ENCODE results near the gene PRR19.
"Not testable (repeated sequence)": the region's sequence is repeated elsewhere in the genome, so short reads cannot be mapped to it uniquely, and the experiment has no call there.

The PRR19 gene

DNA sequence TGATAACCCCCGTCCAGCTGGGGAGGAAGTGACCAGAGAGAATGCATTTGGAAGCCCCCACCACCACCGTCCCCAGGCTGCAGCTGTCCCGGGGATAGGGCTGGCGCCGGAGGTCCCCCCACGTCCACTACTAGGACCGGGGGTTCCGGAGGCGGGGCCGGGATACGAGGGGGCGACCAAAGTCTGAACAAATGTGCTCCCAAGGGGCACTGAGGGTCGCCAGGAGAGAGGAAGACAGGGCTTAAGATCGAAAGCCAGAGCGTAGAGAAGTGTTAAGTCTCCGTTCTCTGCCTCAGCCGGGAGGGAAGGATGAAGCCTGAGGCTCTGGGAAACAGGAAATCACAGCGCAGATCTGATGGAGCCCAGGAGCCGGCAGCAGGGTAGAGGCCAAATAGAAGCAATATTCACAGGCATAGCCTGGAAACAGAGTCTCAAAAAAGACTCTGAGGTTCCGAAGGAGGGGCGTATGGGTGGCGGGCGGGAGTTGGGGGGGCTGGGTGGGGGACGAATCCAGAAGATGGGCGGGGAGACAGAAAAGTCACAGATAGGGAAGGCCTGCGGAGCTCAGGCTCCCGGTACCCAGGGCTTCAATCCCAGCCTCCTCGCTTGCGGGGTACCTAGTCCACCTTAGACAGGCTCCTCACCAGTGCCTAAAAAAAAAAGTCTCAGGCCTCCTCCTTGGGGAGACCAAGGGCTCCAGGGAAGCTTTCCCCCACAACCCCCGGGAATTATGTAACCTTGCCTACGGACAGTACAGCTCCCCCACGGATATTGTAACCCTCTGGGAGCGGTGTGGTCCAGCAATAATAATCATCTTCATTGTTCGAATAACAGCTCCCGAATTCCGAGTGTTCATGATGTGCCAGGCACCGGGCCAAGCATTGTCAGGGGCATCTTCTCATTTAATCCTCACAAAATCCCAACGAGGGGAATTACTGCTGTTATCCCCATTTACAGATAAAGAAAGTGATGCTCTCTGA is 45.9 kb upstream of the PRR19 start:
- peak overlapping the region; percentile 56 for H3K4me3 ChIP-seq (ENCODE audit: low read length)
- DNase-seq (ENCODE audit: low read depth) = peak; percentile 60
- TF ChIP-seq, protein P1, sequence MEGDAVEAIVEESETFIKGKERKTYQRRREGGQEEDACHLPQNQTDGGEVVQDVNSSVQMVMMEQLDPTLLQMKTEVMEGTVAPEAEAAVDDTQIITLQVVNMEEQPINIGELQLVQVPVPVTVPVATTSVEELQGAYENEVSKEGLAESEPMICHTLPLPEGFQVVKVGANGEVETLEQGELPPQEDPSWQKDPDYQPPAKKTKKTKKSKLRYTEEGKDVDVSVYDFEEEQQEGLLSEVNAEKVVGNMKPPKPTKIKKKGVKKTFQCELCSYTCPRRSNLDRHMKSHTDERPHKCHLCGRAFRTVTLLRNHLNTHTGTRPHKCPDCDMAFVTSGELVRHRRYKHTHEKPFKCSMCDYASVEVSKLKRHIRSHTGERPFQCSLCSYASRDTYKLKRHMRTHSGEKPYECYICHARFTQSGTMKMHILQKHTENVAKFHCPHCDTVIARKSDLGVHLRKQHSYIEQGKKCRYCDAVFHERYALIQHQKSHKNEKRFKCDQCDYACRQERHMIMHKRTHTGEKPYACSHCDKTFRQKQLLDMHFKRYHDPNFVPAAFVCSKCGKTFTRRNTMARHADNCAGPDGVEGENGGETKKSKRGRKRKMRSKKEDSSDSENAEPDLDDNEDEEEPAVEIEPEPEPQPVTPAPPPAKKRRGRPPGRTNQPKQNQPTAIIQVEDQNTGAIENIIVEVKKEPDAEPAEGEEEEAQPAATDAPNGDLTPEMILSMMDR (IDR thresholded peaks at IDR 0.05; ENCODE audit: insufficient read depth, low read depth, low read length, missing control alignments) = no peak

DNA sequence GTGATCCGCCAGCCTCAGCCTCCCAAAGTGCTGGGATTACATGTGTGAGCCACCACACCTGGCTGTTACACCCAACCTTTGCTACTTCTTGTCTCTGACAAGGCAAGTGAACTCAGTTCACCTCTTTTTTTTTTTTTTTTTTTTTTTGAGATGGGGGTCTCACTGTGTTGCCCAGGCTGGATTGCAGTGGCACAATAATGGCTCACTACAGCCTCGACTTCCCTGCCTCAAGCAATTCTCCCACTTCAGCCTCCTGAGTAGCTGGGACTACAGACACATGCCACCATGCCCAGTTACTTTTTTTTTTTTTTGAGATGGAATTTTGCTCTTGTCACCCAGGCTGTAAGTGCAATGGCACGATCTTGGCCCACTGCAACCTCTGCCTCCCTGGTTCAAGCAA is 44.1 kb upstream of the PRR19 start:
- H3K4me3 ChIP-seq (ENCODE audit: low read length); DNase-seq (ENCODE audit: low read depth): not testable (repeated sequence)

DNA sequence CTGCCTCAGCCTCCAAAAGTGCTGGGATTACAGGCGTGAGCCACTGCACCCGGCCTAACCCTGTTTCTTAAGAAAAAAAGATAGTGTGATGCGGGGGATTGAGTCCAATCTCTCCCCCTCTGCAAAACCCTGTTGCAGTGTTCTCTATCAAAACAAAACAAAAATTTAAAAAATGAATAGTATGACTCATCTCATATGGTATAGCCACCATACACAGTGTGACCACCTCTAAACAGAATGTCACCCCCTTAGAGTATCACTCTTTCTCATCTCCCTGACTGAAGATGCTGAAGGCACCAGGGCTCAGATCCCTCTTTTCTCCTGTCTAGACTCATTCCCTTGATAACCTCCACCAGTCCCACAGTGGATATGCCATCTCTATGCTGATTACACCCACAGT is 40.2 kb upstream of the PRR19 start:
- no peak overlapping the region for H3K4me3 ChIP-seq (ENCODE audit: low read length)
- no peak for DNase-seq (ENCODE audit: low read depth)

DNA sequence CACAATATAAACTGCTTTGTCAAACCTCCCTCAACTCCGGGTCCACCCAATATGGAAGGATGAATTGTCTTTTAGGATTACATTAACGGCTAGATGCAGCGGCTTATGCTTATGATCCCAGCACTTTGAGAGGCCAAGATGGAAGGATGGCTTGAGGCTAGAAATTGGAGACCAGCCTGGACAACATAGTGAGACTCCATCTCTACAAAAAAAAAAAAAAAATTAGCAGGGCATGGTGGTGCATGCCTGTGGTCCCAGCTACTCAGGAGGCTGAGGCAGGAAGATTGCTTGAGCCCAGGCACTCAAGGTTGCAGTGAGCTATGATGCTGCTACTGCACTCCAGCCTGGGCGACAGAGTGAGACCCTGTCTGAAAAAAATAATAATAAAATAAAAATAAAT is 35.8 kb upstream of the PRR19 start:
- DNase-seq (ENCODE audit: low read depth); H3K4me3 ChIP-seq (ENCODE audit: low read length): not testable (repeated sequence)

More for the DNA sequence above, 40.2 kb upstream of the PRR19 start:
- TF ChIP-seq, protein P1 (IDR thresholded peaks at IDR 0.05; ENCODE audit: insufficient read depth, low read depth, low read length, missing control alignments) = no peak

DNA sequence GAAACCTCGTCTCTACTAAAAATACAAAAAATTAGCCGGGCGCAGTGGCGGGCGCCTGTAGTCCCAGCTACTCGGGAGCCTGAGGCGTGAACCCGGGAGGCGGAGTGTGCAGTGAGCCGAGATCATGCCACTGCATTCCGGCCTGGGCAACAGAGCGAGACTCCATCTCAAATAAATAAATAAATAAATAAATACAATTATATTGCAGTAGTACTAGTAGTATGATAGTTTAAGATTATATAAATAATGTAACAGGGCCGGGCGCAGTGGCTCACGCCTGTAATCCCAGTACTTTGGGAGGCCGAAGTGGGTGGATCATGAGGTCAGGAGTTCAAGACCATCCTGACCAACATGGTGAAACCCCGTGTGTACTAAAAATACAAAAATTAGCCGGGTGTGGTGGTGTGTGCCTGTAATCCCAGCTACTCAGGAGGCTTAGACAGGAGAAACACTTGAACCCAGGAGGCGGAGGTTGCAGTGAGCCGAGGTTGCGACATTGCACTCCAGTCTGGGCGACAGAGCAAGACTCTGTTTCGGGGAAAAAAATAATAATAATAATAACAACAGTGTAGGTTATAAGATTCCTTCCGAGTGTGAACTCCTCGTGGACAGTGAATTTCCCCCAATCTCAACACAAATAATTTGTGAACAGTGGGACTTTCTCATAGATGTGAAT is 34.9 kb upstream of the PRR19 start:
- DNase-seq (ENCODE audit: low read depth); H3K4me3 ChIP-seq (ENCODE audit: low read length): not testable (repeated sequence)

DNA sequence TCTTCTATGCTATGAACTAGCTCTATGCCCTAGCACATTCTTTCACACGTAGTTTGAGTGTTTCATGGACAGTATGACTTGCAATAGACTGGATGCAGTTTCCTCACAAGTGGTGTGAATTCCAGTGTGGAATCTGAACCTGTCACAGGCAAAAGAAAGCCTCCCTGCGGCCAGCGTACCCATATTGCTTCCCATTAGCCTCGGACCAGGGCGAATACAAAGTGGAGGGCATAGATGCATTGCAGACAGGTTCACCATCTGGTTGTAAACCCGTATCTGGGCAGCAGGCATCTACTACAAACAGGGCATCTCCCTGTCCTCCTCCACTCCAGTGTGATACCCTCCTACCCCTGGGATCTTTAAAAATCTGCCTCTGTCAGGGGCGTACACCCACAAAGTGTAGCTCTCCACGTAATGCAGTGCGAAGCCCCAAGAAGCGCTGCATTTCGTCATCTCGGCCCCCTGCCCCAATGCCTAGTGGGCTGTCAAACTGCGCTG is 34.2 kb upstream of the PRR19 start:
- TF ChIP-seq, protein P1 (IDR thresholded peaks at IDR 0.05; ENCODE audit: insufficient read depth, low read depth, low read length, missing control alignments) = no peak
- no peak for DNase-seq (ENCODE audit: low read depth)
- H3K4me3 ChIP-seq (ENCODE audit: low read length) = peak overlapping the region; percentile 75

DNA sequence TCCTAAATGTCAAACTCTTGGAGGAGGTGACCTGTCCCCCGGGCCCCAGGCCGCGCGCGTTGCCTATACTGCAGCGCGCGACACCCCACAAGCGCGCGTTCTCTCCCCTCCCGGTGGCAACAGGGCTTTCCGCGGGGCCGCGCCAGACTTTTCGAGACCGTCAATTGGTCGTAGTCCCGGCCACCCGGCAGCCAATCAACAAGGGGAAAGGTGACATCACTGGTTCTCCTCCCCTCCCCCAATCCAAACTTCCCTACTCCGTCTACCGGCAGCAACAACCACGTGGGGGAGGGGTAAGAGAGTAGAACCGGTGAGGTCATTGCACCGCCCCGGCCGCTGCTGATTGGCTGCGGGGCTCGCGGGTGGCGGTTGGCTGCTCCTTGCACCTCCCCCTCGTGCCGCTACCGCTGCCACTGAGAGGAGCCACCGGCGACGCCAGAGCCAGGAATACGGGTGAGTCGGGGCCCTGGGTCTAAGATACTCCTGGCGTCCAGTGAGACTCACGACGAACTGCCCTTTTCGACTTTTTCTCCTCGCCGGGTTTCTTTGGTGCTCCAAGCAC is 33.7 kb upstream of the PRR19 start:
- TF ChIP-seq, protein P1 (IDR thresholded peaks at IDR 0.05; ENCODE audit: insufficient read depth, low read depth, low read length, missing control alignments) = no peak
- H3K4me3 ChIP-seq (ENCODE audit: low read length) = peak overlapping the region; percentile 75
- DNase-seq (ENCODE audit: low read depth) = peak; percentile 100

DNA sequence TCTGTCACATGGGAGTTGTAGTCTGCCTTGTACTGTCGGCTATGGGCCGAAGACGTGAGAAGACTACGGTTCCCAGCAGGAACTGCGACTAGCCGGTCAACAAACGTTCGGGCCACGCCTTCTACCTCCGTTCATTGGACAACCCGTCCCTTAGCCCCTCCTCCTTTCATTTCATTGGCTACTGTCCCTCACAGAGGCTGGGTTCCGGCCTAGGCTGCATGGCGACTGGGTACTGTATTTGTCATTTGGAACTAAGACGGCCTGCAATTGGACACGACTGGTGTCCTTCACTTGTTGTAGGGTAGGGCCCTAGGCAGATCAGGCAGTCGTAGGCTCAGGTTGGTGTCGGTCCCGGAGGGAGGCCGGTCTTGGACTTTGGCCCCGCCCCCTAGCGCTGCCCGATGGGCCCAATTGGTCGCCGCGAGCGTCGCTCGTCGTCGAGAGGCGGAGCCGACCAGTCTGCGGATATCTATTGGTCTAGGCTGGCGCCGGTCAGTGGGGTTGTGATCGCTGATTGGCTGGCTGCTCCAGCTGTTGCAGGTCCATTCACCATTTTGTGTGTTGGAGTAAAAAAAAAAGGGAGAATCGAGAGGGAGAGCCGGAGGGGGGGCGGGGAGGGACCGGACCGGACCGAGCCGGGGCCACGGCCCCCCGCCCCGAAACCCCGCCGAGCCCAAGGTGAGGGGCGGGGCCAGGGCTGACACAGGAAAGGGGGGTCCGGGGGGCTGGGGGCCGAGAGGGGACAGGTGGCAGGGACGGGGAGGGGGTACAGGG is 33.0 kb upstream of the PRR19 start, which contains the start of gene CIC:
TSS of gene CIC (plus strand) at position 549 of the 774 bp plus-strand sequence. CDS start 2,532 bp downstream, outside the sequence.
- TF ChIP-seq, protein P1 (IDR thresholded peaks at IDR 0.05; ENCODE audit: insufficient read depth, low read depth, low read length, missing control alignments) = no peak
- peak within 1 kb of the TSS; percentile 75 for H3K4me3 ChIP-seq (ENCODE audit: low read length)
- peak; percentile 100 for DNase-seq (ENCODE audit: low read depth)
